AG20443 (cell line): Measurements from ENCODE around the gene NAPB.

Experiments
- DNase-seq: peaks from one replicate; pipeline ENCODE4 v3.0.0; 2012; ENCODE audit warnings: low spot score, mixed read lengths

The NAPB gene

DNA sequence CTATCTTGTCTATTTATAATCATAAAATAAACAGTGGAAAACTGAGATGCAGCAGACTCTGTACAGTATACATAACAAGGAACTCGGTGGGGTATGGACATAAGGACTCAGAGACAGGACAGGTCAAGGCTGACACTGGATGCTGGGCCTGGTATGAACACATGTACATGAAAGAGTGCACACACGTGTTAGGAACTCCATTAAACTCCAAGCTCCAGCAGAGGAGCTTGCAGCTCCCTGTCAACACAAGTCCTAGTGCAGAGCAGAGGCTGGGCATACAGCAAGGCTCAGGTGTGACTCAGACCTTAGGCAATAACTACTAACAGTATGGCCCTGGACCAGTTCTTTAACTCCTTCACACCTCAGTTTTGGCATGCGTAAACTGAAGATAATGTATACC is 17.1 kb downstream of the NAPB start:
- peak; percentile 26 for DNase-seq

- DNase-seq, result no peak
These were observed 17.5 kb downstream of the NAPB start for GRCh38 chr20:23403751-23404150.

GRCh38 chr20:23401051-23401450 is 20.2 kb downstream of the NAPB start:
- no peak for DNase-seq

GRCh38 chr20:23399568-23400241 is 21.6 kb downstream of the NAPB start:
- DNase-seq, result peak; percentile 47

- peak; percentile 39 for DNase-seq
These were observed 23.3 kb downstream of the NAPB start for GRCh38 chr20:23397961-23398360.

- no peak for DNase-seq
These were observed 24.2 kb downstream of the NAPB start for GRCh38 chr20:23396950-23397627.

GRCh38 chr20:23393996-23394775 is 27.1 kb downstream of the NAPB start:
- no peak for DNase-seq

- no peak for DNase-seq
These were observed 29.5 kb downstream of the NAPB start for GRCh38 chr20:23391707-23392310.

DNA sequence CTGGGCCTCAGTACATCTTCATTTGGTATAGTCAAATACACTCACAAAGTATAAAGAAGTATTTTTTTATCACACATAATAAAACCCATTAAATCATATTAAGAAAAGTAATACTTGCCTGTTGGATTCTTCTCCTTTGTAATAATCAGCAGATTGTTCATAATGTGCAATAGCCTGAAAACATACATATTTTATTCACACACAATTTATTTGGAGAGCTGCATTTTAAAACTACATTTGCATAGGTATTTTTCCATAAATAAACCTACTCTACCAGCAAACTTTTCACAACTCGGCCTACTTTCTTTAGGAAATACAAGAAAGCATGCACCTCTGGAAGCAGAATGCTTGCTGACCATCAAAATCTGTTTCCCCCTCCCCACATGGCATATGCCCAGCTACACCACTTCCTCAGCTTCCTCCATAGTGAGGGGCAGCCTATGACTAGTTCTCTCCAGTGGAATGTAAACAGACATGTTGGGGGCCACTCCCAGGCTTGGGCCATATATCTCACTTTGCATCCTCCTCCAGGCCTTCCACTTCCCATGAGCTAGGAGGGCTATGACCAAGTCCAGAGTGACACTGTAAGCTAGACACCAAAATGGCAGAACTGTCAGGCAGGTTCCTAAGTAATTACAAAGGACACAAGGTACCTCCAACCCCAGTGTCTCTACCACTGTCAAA is 31.1 kb downstream of the NAPB start:
- no peak for DNase-seq

DNA sequence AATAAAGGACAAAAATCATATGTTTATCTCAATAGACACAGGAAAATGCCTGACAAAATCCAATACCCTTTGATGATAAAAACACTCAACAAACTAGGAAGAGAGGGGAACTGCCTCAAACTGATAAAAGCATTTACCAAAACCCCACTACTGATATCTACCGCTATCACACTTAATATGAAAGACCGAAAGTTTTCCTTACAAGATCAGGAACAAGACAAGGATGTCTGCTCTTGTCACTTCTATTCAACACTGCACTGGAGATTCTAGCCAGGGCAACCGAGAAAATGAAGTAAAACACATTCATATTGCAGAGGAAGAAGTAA is 34.2 kb downstream of the NAPB start:
- no peak for DNase-seq

DNA sequence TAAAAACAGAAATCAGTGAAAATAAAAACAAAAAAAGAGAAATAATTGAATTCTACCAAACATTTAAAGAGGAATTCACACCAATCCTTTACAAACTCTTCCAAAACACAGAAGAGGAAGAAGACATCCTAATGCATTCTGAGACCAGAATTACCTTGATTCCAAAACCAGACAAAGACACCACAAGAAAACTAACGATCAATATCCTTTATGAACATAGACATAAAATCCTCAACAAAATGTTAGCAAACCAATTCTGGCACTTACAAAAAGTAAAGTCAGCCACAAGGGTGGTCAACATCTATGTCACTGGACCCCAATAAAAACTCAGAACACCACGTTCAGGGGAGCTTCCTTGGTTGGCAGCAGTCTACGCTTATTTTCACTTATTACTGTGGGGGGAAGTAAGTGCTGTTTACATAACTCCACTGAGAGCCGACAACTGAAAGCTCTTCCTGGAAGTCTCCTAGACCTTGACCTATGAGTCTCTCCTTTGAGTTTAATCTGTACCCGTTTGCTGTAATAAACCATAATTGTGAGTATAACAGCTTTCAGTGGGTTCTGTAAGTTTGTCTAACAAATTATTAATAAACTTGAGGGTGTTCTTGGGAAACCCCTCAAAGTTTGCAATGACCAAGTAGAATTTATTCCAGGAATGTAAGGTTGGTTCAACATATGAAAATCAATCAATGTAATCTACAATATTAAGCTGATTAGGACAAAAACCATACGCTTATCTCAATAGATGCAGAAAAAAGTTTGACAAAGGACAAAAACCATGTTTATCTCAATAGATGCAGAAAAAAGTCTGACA is 34.8 kb downstream of the NAPB start:
- DNase-seq, result no peak

DNA sequence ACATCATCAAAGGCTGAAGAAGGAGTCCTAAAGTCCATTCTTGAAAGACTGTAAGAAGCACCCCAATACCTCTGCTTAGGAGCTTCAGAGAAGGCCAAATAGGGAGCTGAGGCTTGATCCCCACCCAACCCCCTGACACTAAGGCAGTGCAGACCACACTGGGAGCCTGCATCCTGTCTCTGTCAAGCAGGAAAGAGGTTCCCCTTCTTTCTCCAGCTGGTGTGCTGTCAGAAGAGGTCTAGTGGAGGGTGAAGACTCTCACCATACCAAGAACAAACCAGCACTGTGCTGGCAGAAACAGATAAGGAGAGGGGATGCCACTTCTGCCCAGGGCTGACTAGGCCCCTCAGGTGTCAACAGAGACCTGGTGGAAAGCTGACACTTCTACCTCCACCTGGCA is 39.4 kb downstream of the NAPB start:
- no peak for DNase-seq

DNA sequence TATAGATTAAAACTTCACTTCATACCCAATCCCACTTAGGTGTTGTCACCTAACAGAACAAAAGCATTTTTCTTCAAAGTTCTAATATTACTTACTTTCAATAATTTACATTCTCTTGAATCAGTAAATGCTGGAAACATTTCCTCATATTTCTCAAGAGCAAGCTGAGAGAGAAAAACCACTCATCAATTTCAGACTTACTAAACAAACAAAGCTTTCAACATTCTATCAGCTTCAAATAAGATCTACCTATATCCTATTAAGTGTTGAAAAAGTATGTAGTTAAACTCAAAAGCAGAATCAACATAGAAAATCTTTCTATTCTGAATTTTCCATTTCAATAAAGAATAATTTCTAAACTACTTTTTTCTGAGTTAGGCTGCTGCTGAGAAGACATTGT is 41.5 kb downstream of the NAPB start:
- no peak for DNase-seq

GRCh38 chr20:23375827-23376226 is 45.5 kb downstream of the NAPB start:
- no peak for DNase-seq

- no peak for DNase-seq
These were observed 46.8 kb downstream of the NAPB start for GRCh38 chr20:23374441-23374840.

- DNase-seq, result no peak
These were observed 49.8 kb downstream of the NAPB start for GRCh38 chr20:23371496-23371895.

GRCh38 chr20:23370873-23371272 is 50.4 kb downstream of the NAPB start:
- DNase-seq, result no peak

GRCh38 chr20:23370274-23370673 is 51.0 kb downstream of the NAPB start:
- DNase-seq, result no peak

DNA sequence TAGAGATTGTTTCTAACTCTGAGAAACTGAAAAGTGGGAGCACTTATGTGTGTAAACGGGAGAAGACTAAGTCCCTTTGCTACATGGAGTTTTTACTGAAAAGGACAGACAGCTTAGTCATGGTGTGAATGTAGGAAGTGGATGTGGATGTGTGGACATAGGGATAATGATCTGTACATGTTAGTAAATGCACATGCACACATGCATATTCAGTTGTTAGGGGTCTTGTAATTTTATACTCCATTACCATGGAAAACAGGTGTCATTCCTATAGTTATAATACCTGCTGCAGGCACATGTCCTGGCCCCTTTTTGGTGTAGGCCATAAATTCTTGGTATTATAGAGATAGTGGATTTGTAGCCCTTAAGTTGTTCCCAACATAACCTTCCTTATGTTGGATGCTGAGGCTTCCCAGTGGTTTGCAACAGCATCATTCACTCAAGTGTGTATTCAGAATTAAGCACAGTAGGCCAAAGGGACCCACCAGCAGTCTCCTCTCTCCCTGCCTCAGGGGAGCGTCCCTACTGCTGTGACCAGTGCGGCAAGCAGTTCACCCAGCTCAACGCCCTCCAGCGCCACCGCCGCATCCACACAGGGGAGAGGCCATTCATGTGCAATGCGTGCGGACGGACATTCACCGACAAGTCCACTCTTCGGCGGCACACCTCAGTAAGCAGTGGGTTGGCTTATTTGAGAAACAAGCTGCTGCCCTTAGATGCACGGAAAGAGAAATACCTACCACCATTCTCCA is 52.0 kb downstream of the NAPB start:
- DNase-seq, result no peak

- peak; percentile 24 for DNase-seq
These were observed 52.8 kb downstream of the NAPB start for GRCh38 chr20:23368316-23369071.
